Nephron progenitor cell (in vitro differentiated cells): ENCODE results near the gene USP10.

Source experiments
- DNase-seq: peaks from one replicate; pipeline ENCODE4 v3.0.0; 2021
- H3K27ac Mint-ChIP-seq: 2 replicates; pipeline ENCODE4 v1.8.0; 2021; ENCODE audit warnings: mild to moderate bottlenecking, moderate library complexity, mixed read lengths
- H3K27me3 Mint-ChIP-seq: 2 replicates; pipeline ENCODE4 v1.8.0; 2021; ENCODE audit warnings: mild to moderate bottlenecking, low read depth, mixed read lengths; ENCODE audit not compliant: poor library complexity
- H3K36me3 Mint-ChIP-seq: 2 replicates; pipeline ENCODE4 v1.8.0; 2021; ENCODE audit warnings: low read depth, mixed read lengths
- H3K4me1 Mint-ChIP-seq: 2 replicates; pipeline ENCODE4 v1.8.0; 2021; ENCODE audit warnings: mixed read lengths
- H3K4me3 Mint-ChIP-seq: 2 replicates; pipeline ENCODE4 v1.8.0; 2021; ENCODE audit warnings: mild to moderate bottlenecking, moderate library complexity, mixed read lengths
- H3K9me3 Mint-ChIP-seq: 2 replicates; pipeline ENCODE4 v1.8.0; 2021; ENCODE audit warnings: mild to moderate bottlenecking, moderate library complexity, mixed read lengths
- CTCF ChIP-seq: fragments of 200-600 bp; sonication (generic); IDR thresholded peaks from 2 replicates; pipeline ENCODE4 v1.5.0; 2021; ENCODE audit warnings: antibody characterized with exemption

Gene USP10

GRCh38 chr16:84667600-84668309 is 32.0 kb upstream of the USP10 start:
- H3K36me3 Mint-ChIP-seq = peaks cover 5% of the 10 kb centered on the region
- no peaks in the 10 kb centered on the region for H3K9me3 Mint-ChIP-seq
- H3K4me1 Mint-ChIP-seq = peaks cover 18% of the 10 kb centered on the region
- H3K27me3 Mint-ChIP-seq = peaks cover 16% of the 10 kb centered on the region
- H3K4me3 Mint-ChIP-seq = no peak overlapping the region
- no peak for TF ChIP-seq CTCF
- DNase-seq = no peak
- no peak overlapping the region for H3K27ac Mint-ChIP-seq

GRCh38 chr16:84670063-84670462 is 29.7 kb upstream of the USP10 start:
- Mint-ChIP-seq H3K36me3 (no peaks in the 10 kb centered on the region), H3K27me3 (peaks cover 13% of the 10 kb centered on the region), H3K9me3 (no peaks in the 10 kb centered on the region), H3K4me1 (no peaks in the 10 kb centered on the region), H3K27ac (no peak overlapping the region), H3K4me3 (no peak overlapping the region)
- no peak for TF ChIP-seq CTCF
- no peak for DNase-seq

GRCh38 chr16:84672276-84673202 is 27.3 kb upstream of the USP10 start:
- Mint-ChIP-seq H3K36me3 (no peaks in the 10 kb centered on the region), H3K27me3 (peaks cover 16% of the 10 kb centered on the region), H3K9me3 (no peaks in the 10 kb centered on the region), H3K4me1 (peaks cover 6% of the 10 kb centered on the region), H3K27ac (no peak overlapping the region), H3K4me3 (no peak overlapping the region)
- TF ChIP-seq CTCF = peak; percentile 91
- DNase-seq = peak; percentile 83

- H3K27me3 Mint-ChIP-seq = peaks cover 16% of the 10 kb centered on the region
- no peak overlapping the region for H3K4me3 Mint-ChIP-seq
- H3K4me1 Mint-ChIP-seq = peaks cover 12% of the 10 kb centered on the region
- H3K9me3 Mint-ChIP-seq = no peaks in the 10 kb centered on the region
- TF ChIP-seq CTCF = no peak
- H3K27ac Mint-ChIP-seq = no peak overlapping the region
- DNase-seq = no peak
- no peaks in the 10 kb centered on the region for H3K36me3 Mint-ChIP-seq
Observed at GRCh38 chr16:84673203-84673535, 26.6 kb upstream of the USP10 start.

- H3K9me3 Mint-ChIP-seq = no peaks in the 10 kb centered on the region
- TF ChIP-seq CTCF = no peak
- H3K4me3 Mint-ChIP-seq = no peak overlapping the region
- H3K36me3 Mint-ChIP-seq = no peaks in the 10 kb centered on the region
- peaks cover 12% of the 10 kb centered on the region for H3K4me1 Mint-ChIP-seq
- no peak overlapping the region for H3K27ac Mint-ChIP-seq
- DNase-seq = no peak
- H3K27me3 Mint-ChIP-seq = peaks cover 12% of the 10 kb centered on the region
Observed at GRCh38 chr16:84673561-84673960, 26.2 kb upstream of the USP10 start.
